ENCODE data around the gene AQP12B.

AQP12B gene

GRCh38 chr2:240635121-240635997 is 47.3 kb downstream of the AQP12B start:
- Mint-ChIP-seq H3K4me3 (no peak overlapping the region), H3K4me1 (ENCODE audit: low read depth) (no peaks in the 10 kb centered on the region), H3K27ac (no peak overlapping the region), H3K9me3 (peaks cover 10% of the 10 kb centered on the region), H3K36me3 (ENCODE audit: low read depth) (peaks cover 7% of the 10 kb centered on the region), H3K27me3 (no peaks in the 10 kb centered on the region)
- peak; percentile 28 for DNase-seq

- Mint-ChIP-seq H3K4me3 (no peak overlapping the region), H3K27ac (no peak overlapping the region), H3K4me1 (ENCODE audit: low read depth) (peaks cover 8% of the 10 kb centered on the region), H3K9me3 (peaks cover 10% of the 10 kb centered on the region), H3K27me3 (no peaks in the 10 kb centered on the region), H3K36me3 (ENCODE audit: low read depth) (peaks cover 8% of the 10 kb centered on the region)
- DNase-seq = no peak
Observed at GRCh38 chr2:240632306-240632721, 50.4 kb downstream of the AQP12B start.

GRCh38 chr2:240631548-240632305 is 51.0 kb downstream of the AQP12B start:
- DNase-seq = no peak
- Mint-ChIP-seq H3K4me3 (no peak overlapping the region), H3K36me3 (ENCODE audit: low read depth) (peaks cover 8% of the 10 kb centered on the region), H3K9me3 (peaks cover 10% of the 10 kb centered on the region), H3K27ac (no peak overlapping the region), H3K4me1 (ENCODE audit: low read depth) (peaks cover 12% of the 10 kb centered on the region), H3K27me3 (no peaks in the 10 kb centered on the region)

GRCh38 chr2:240630771-240631547 is 51.7 kb downstream of the AQP12B start:
- peaks cover 8% of the 10 kb centered on the region for H3K36me3 Mint-ChIP-seq (ENCODE audit: low read depth)

GRCh38 chr2:240629968-240630770 is 52.5 kb downstream of the AQP12B start:
- peaks cover 8% of the 10 kb centered on the region for H3K36me3 Mint-ChIP-seq (ENCODE audit: low read depth)
- DNase-seq = peak; percentile 17
- no peak overlapping the region for H3K27ac Mint-ChIP-seq
- no peak overlapping the region for H3K4me3 Mint-ChIP-seq
- peaks cover 10% of the 10 kb centered on the region for H3K9me3 Mint-ChIP-seq
- no peaks in the 10 kb centered on the region for H3K27me3 Mint-ChIP-seq
- H3K4me1 Mint-ChIP-seq (ENCODE audit: low read depth) = peaks cover 22% of the 10 kb centered on the region

More at GRCh38 chr2:240630771-240631547, 51.7 kb downstream of the AQP12B start:
- Mint-ChIP-seq H3K4me3 (no peak overlapping the region), H3K27me3 (no peaks in the 10 kb centered on the region), H3K9me3 (peaks cover 10% of the 10 kb centered on the region), H3K27ac (no peak overlapping the region), H3K4me1 (ENCODE audit: low read depth) (peaks cover 18% of the 10 kb centered on the region)
- no peak for DNase-seq

GRCh38 chr2:240629619-240629967 is 53.1 kb downstream of the AQP12B start:
- peaks cover 10% of the 10 kb centered on the region for H3K9me3 Mint-ChIP-seq
- peaks cover 28% of the 10 kb centered on the region for H3K4me1 Mint-ChIP-seq (ENCODE audit: low read depth)
- no peak overlapping the region for H3K27ac Mint-ChIP-seq
- DNase-seq = peak; percentile 12
- H3K4me3 Mint-ChIP-seq = no peak overlapping the region
- H3K27me3 Mint-ChIP-seq = no peaks in the 10 kb centered on the region
- H3K36me3 Mint-ChIP-seq (ENCODE audit: low read depth) = peaks cover 8% of the 10 kb centered on the region

GRCh38 chr2:240628808-240629618 is 53.7 kb downstream of the AQP12B start:
- Mint-ChIP-seq H3K4me3 (no peak overlapping the region), H3K27me3 (no peaks in the 10 kb centered on the region), H3K9me3 (peaks cover 10% of the 10 kb centered on the region), H3K36me3 (ENCODE audit: low read depth) (peaks cover 8% of the 10 kb centered on the region), H3K4me1 (ENCODE audit: low read depth) (peaks cover 34% of the 10 kb centered on the region), H3K27ac (no peak overlapping the region)
- peak; percentile 24 for DNase-seq

GRCh38 chr2:240628507-240628807 is 54.2 kb downstream of the AQP12B start:
- DNase-seq = peak; percentile 5
- Mint-ChIP-seq H3K27ac (no peak overlapping the region), H3K9me3 (peaks cover 6% of the 10 kb centered on the region), H3K36me3 (ENCODE audit: low read depth) (peaks cover 6% of the 10 kb centered on the region), H3K4me3 (no peak overlapping the region), H3K4me1 (ENCODE audit: low read depth) (peaks cover 35% of the 10 kb centered on the region), H3K27me3 (no peaks in the 10 kb centered on the region)

GRCh38 chr2:240627736-240628506 is 54.8 kb downstream of the AQP12B start:
- Mint-ChIP-seq H3K4me1 (ENCODE audit: low read depth) (peaks cover 39% of the 10 kb centered on the region), H3K27me3 (no peaks in the 10 kb centered on the region), H3K4me3 (no peak overlapping the region), H3K36me3 (ENCODE audit: low read depth) (peaks cover 4% of the 10 kb centered on the region), H3K27ac (no peak overlapping the region), H3K9me3 (peaks cover under 1% of the 10 kb centered on the region)
- DNase-seq = peak; percentile 23

GRCh38 chr2:240626531-240627300 is 56.0 kb downstream of the AQP12B start:
- peaks cover 50% of the 10 kb centered on the region for H3K4me1 Mint-ChIP-seq (ENCODE audit: low read depth)

More at GRCh38 chr2:240626531-240627300, 56.0 kb downstream of the AQP12B start:
- Mint-ChIP-seq H3K36me3 (ENCODE audit: low read depth) (peaks cover 4% of the 10 kb centered on the region), H3K27me3 (no peaks in the 10 kb centered on the region), H3K9me3 (no peaks in the 10 kb centered on the region), H3K27ac (peak overlapping the region; percentile 88), H3K4me3 (peak overlapping the region; percentile 46)
- DNase-seq = peak; percentile 56
